ENCODE results near the gene TBRG1.

DNA sequence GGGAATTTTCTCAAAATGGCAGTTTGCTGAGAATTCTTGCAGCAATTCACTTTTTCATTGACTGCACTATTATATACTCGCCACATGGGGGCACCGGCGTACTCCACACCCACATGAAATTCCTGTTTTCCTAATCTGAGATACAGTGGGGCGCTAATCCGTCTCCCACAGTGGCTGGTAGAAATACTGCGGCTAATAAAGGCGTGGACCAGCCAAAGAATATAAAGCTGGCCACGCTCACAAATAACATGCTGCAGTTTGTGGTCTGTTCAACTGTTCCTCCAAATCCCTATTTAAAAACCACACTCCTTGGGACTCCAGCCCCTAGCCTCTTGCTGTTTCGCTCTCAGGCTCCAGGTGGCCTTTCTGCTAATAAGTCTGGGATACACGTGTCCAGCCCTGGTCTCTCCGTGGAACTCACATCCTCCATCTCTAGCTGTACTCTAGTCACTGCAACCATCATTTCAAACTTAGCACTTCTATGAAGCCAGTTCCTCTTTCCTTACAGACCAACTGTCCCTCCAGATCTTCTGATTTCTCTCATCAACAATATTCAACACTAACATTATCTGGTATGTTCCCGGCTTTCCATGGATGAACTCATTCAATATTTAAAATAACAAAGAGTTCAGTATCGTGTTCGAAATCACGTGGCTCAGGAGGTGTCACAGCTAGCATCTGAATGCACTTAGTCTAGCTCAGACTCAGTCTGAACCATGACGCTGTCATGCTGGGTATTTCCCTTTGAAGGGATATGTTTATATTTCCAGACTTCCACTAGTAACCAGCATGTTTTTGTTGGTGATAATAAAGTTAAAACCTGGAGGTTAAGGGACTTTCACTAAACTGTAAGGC lies 22.0 kb downstream of the TBRG1 start:
- TF ChIP-seq, protein P1, sequence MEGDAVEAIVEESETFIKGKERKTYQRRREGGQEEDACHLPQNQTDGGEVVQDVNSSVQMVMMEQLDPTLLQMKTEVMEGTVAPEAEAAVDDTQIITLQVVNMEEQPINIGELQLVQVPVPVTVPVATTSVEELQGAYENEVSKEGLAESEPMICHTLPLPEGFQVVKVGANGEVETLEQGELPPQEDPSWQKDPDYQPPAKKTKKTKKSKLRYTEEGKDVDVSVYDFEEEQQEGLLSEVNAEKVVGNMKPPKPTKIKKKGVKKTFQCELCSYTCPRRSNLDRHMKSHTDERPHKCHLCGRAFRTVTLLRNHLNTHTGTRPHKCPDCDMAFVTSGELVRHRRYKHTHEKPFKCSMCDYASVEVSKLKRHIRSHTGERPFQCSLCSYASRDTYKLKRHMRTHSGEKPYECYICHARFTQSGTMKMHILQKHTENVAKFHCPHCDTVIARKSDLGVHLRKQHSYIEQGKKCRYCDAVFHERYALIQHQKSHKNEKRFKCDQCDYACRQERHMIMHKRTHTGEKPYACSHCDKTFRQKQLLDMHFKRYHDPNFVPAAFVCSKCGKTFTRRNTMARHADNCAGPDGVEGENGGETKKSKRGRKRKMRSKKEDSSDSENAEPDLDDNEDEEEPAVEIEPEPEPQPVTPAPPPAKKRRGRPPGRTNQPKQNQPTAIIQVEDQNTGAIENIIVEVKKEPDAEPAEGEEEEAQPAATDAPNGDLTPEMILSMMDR (IDR thresholded peaks at IDR 0.05; ENCODE audit: low read depth, low read length): peak; percentile 85
- TF ChIP-seq EZH2phosphoT487 (IDR thresholded peaks at IDR 0.05; ENCODE audit: low read depth): no peak
